Measurements from ENCODE around the gene BDKRB1. TPM values are rescaled to one million over a fixed set of nuclear protein-coding genes. Genes with fewer than 3 reads are reported as not detected.

The BDKRB1 gene
- total RNA-seq, 1 experiment from 2014 or later: not detected

GRCh38 chr14:96268431-96269358 lies 12.7 kb downstream of the BDKRB1 start:
- Mint-ChIP-seq H3K9me3 (peaks cover 16 to 22% of the 10 kb centered on the region in 2 experiments; a peak in 4 of 5 replicates), H3K4me3 (no peak overlapping the region), H3K4me1 (no peaks in the 10 kb centered on the region), H3K27ac (no peak overlapping the region; a peak in 1 of 7 replicates), H3K36me3 (ENCODE audit: insufficient read depth in 1 of 3, low read depth in 3 of 3) (peaks cover 4 to 11% (median 4%) of the 10 kb centered on the region in 3 experiments; a peak in 3 of 7 replicates), H3K27me3 (ENCODE audit: low read depth) (peaks cover 2% of the 10 kb centered on the region)
- Histone ChIP-seq H2AK5ac (ENCODE audit: insufficient read length, low read length) (no peak overlapping the region), H2BK15ac (ENCODE audit: low read depth, low read length) (no peak overlapping the region), H2AFZ (ENCODE audit: low read length) (no peak overlapping the region), H3K27me3 (ENCODE audit: insufficient read depth, low read length) (no peaks in the 10 kb centered on the region), H3K56ac (ENCODE audit: insufficient read length, low read depth, low read length) (no peak overlapping the region), H3K23me2 (ENCODE audit: insufficient read length, low read depth, low read length, poor library complexity, severe bottlenecking) (no peaks in the 10 kb centered on the region), H4K20me1 (ENCODE audit: control insufficient read depth, insufficient read depth, insufficient read length) (no peaks in the 10 kb centered on the region), H3K18ac (ENCODE audit: insufficient read length, low read depth, low read length) (no peak overlapping the region), H4K91ac (ENCODE audit: insufficient read length, low read depth, low read length) (no peak overlapping the region), H2BK5ac (ENCODE audit: insufficient read length, low read length) (no peak overlapping the region), H3T11ph (ENCODE audit: low read length) (no peak overlapping the region), H3K4ac (ENCODE audit: low read depth, low read length) (no peak overlapping the region), H3K4me2 (ENCODE audit: insufficient read depth, insufficient read length, low read length) (no peak overlapping the region), H3K4me1 (ENCODE audit: insufficient read depth, low read length) (no peaks in the 10 kb centered on the region), H3K9ac (ENCODE audit: extremely low read depth, insufficient read length, low read length) (no peak overlapping the region), H2BK20ac (ENCODE audit: low read depth, low read length, poor library complexity, severe bottlenecking) (no peak overlapping the region), H3K27ac (ENCODE audit: insufficient read length, low read depth, low read length) (no peak overlapping the region), H3K9me3 (ENCODE audit: control insufficient read depth, low read depth, low read length) (no peaks in the 10 kb centered on the region), H3K79me2 (ENCODE audit: insufficient read depth, low read length) (no peaks in the 10 kb centered on the region), H2BK12ac (ENCODE audit: insufficient read length, low read depth, low read length) (no peak overlapping the region), H2BK120ac (ENCODE audit: low read depth, low read length, poor library complexity, severe bottlenecking) (no peak overlapping the region), H4K8ac (replicated peaks; ENCODE audit: insufficient read length, low read depth, low read length) (no peak overlapping the region), H3K23ac (ENCODE audit: insufficient read length, low read depth, low read length) (no peak overlapping the region), H4K5ac (ENCODE audit: insufficient read length, low read depth, low read length) (no peak overlapping the region), H3K79me1 (ENCODE audit: insufficient read depth, low read depth, low read length, poor library complexity, severe bottlenecking) (no peaks in the 10 kb centered on the region), H3K14ac (ENCODE audit: insufficient read depth, low read length) (no peak overlapping the region)
- DNase-seq: peak; percentile 19
- TF ChIP-seq CTCF (conservative IDR thresholded peaks at IDR 0.05): no peak
- no CpG with 5 or more reads among the region's 22 CpGs for WGBS (ENCODE audit: extremely low coverage, insufficient read length, low lambda C conversion rate)

Measured in H9 (cell line).